ENCODE results near the gene PIBF1.
"Not testable (repeated sequence)": the region's sequence is repeated elsewhere in the genome, so short reads cannot be mapped to it uniquely, and the experiment has no call there.

The PIBF1 gene

DNA sequence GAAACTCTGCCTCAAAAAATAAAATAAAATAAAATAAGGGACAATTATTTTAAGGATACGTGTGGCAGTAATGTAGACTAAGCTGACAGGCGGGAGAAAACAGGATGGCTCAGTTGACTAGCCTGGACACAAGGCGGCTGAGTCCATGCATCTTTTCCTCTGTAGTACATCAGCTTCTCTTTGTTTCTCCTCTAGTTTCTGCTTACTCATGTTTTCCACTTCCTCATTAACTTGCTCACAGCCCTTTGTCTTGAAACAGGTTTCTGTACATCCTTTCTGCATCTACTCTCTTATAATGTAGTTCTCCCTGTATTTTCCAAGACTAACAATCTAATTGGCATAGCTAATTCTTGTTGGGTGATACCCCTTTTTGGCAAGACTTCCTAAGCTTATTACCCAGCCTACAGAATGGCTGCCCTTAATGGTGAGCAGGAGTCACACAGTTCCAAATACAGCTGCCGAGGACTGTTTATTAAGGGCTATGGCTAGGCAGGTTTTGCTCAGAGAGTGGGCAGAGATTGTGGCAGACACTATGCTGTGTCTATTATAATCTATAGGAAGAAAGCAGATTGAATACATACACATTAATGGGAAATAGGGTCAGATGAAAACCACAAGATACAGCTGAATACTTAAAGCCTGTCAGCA is 218.2 kb downstream of the PIBF1 start:
- DNase-seq (ENCODE audit: insufficient read length, low spot score) (peak; percentile 2), FAIRE-seq (peak; percentile 66)

DNA sequence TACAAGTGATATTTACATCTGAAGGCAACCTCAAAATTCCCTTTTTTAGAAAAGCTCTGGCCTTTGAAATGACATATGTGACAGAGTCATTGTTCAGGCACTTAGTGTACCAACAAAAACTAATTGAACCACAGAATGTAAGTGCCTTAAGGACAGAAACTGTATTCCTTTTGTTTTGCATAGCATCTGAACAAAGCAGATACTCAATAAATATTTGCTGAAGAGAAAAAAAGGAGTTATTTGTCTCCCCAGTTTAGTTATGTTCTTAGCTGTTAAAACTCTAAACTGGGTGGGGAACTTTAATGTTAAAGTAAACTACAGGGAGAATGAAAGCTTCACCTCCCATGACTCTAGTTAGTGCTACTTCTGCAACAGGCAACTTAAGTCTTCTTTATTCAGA is 220.0 kb downstream of the PIBF1 start:
- no peak for DNase-seq (ENCODE audit: insufficient read length, low spot score)
- no peak for FAIRE-seq

- DNase-seq (ENCODE audit: insufficient read length, low spot score) (no peak), FAIRE-seq (no peak)
These were observed 229.8 kb downstream of the PIBF1 start for GRCh38 chr13:73011751-73012150.

GRCh38 chr13:73015805-73016204 is 233.9 kb downstream of the PIBF1 start:
- DNase-seq (ENCODE audit: insufficient read length, low spot score): no peak
- FAIRE-seq: no peak

DNA sequence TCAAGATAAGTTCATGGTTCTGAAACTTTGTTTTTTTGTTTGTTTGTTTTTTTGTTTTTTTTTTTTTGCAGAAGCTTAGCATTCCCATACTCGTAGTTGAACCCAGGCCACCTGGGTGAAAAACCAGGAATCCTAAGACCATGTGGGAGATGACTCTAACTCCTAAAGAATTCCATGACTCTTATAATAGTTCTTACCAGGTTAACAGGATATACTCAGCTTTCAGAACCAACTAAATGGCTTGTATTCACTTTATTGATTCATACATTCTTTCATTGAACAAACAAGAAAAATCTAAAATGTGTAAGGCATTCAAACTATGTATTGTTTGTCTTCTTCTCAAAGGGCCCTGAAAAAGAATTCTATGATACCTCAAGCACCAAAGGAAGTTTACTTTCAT is 236.4 kb downstream of the PIBF1 start:
- FAIRE-seq (no peak), DNase-seq (ENCODE audit: insufficient read length, low spot score) (no peak)

GRCh38 chr13:73025217-73026012 is 243.5 kb downstream of the PIBF1 start:
- DNase-seq (ENCODE audit: insufficient read length, low spot score) (no peak), FAIRE-seq (no peak)

- DNase-seq (ENCODE audit: insufficient read length, low spot score) (no peak), FAIRE-seq (no peak)
These were observed 253.0 kb downstream of the PIBF1 start for GRCh38 chr13:73034901-73035300.

DNA sequence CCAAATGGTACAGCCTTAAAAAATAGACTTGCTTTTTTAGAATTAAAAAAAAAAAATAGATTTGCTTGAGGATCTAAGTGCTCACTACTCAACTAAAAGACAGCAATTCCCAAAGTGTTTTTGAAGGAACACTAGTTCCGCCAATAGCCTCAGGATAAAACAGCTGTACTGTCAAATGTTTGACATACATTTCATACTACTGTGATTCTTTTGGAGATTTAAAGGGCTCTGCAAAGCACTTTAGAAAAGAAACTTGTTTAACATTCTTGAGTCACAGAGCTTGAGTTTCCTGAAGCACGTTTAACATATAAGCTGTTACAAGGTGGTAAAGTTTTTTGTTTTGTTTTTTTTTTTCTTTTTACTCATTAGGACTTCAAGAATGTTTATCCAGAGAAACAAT is 253.7 kb downstream of the PIBF1 start:
- DNase-seq (ENCODE audit: insufficient read length, low spot score) (no peak), FAIRE-seq (no peak)

DNA sequence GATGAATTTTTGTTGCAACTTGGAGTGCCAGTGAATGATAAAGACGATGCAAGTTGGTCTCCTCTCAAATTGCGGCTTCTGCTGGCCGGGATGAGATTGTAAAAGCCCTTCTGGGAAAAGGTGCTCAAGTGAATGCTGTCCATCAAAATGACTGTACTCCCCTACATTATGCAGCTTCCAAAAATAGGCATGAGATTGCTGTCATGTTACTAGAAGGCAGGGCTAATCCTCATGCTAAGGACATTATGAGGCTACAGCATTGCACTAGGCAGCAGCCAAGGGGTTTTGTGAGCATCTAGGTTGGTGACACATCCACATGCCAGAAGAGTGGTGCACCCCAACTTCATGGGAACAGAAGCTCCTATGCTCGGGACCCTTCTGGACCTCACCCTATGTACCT is 254.6 kb downstream of the PIBF1 start:
- no peak for DNase-seq (ENCODE audit: insufficient read length, low spot score)
- no peak for FAIRE-seq

GRCh38 chr13:73038064-73038463 is 256.1 kb downstream of the PIBF1 start:
- DNase-seq (ENCODE audit: insufficient read length, low spot score) (no peak), FAIRE-seq (no peak)

GRCh38 chr13:73039201-73040108 is 257.5 kb downstream of the PIBF1 start:
- DNase-seq (ENCODE audit: insufficient read length, low spot score): no peak
- FAIRE-seq: no peak

GRCh38 chr13:73040484-73040883 is 258.6 kb downstream of the PIBF1 start:
- DNase-seq (ENCODE audit: insufficient read length, low spot score) (no peak), FAIRE-seq (no peak)

DNA sequence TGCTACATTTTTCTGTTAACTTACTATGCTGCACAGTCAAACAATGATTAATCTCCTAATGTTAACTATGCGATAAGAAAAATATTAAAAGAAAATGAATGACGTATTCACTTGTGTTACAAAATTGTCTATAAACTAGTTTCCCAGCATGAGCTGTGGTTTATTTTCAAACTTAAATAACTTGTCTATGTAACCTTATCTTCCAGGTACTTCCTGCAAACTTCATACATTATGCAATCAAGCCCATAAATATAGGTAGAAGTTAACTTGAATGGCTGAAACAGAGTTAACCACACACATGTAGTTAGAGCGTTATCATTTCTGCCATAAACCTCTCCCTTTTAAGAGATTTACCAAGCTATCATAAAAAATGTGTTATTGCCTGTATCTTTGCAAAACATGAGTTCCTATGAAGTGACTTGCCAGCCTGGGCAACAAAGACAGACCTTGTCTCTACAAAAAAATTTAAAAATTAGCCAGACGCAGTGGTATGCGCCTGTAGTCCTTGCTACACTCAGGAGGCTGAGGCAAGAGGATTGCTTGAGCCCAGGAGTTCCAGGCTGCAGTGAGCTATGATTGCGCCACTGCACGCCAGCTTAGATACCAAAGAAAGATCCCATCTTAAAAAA is 259.1 kb downstream of the PIBF1 start:
- DNase-seq (ENCODE audit: insufficient read length, low spot score) (no peak), FAIRE-seq (no peak)

DNA sequence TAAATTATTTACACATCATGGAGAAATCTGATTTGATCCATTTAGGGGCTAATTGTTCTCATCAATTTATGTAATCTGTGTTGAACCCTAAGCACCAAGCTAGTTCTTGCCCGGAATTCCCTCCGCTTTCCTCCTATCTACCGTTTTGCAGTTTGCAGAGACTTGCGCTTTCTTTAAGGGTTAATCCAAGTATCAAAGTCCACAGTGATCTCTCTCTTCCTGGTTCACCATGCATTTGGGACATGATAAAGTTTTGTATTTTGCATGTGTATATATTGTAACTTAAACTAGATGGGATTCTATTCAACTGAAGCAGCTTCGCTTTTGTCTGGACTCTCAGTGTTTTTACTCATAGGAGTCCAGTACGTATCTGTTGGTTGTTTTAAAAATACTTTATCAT is 263.1 kb downstream of the PIBF1 start:
- no peak for FAIRE-seq
- no peak for DNase-seq (ENCODE audit: insufficient read length, low spot score)

DNA sequence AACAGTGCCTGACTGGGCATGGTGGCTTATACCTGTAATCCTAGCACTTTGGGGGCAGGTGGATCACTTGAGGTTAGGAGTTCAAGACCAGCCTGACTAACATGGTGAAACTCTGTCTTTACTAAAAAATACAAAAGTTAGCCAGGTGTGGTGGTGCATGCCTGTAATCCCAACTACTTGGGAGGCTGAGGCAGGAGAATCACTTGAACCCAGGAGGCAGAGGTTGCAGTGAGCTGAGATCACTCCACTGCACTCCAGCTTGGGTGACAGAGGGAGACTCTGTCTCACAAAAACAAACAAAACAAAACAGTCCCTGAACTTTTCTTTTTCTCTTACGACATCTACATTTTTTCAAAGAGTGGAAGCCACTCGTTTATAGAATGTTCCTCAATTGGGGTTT is 266.7 kb downstream of the PIBF1 start:
- FAIRE-seq; DNase-seq (ENCODE audit: insufficient read length, low spot score): not testable (repeated sequence)

- FAIRE-seq: no peak
These were observed 272.8 kb downstream of the PIBF1 start for GRCh38 chr13:73054712-73055111.

DNA sequence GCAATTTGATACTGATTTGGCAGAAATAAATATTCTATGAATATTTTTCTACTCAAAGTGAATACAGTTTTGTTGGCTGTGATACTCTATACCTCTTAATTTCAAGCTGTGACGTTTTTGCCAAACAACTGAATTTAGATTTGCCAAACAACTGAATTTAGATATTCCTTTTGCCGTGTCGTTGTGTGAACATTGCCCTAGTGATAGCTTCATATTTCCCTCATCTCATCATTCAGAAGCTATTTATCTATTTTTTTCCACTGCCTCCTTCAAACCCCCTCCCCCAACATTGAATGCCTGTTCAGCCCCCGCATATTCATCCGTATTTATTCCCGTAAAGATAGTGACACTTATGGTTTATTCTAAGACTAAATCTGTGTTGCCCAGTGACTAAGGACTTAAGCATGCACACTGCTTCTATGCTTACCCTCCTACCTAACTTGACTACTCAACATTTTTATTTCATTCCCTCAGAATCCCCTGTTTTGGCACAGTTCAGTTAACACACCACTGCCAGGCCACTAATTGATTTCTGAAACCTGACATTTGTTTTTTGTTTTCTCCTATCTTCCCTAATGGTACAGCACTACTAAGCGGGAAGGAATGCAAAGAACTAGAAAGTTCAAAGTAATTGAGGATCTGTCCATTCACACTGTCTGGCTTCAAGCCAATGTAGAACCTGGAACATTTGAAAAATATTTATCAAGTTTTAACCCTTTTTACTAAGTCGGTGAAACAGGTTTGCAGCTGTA is 274.1 kb downstream of the PIBF1 start:
- no peak for DNase-seq (ENCODE audit: insufficient read length, low spot score)
- no peak for FAIRE-seq

More at GRCh38 chr13:73054712-73055111, 272.8 kb downstream of the PIBF1 start:
- no peak for DNase-seq (ENCODE audit: insufficient read length, low spot score)

DNA sequence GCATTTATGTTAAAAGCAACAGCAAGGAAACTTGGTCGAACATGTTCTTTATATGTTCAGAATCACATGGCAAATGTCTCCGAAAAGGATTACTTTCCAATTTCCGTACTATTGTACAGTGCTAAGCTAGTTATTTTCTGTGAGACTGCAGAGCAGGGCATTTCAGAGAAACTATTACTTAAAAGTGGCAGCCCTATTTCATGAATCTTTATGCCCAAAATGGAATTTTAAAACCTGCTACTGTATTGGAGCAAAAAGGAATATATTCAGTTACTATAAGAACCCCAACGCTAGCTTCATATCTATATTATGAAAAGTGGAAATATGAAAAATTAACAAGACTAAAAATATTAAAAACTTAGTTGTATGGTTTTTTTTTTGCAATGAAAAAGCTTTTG is 274.6 kb downstream of the PIBF1 start:
- FAIRE-seq (no peak), DNase-seq (ENCODE audit: insufficient read length, low spot score) (no peak)

DNA sequence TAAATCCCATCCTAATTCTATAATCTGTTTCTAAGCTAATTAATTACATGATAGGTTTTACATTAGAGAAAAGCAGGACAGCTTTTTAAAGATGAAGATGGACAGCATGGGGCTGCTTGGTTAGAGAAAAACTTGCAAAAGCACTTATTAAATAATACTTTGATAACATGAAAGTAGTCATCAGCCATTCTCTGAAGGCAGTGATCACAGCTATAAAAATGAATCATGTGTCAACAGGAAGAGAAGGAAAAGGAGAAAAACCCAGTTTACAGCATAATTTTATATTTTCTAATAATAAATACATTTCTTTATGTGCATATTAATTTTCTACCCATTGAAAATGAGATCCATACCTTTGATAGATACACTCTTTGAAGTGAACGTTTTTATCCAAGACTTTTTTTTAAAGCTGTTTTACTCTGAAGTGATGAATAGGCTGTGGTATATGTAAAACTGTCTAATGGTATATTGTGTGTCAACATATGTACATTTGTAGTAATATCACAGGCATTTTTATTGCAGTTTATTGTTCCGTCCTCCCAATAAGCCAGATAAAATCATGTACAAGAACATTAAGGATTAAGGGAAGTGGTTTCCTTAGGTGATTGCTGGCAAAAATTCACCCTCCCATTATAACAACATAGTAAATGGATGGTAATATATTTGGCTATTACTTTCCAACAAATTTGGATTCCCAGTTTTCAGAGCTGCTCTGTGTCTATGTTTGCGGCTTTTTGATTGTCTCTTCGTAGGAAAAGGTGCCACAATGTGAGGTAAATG is 275.5 kb downstream of the PIBF1 start:
- FAIRE-seq: no peak
- DNase-seq (ENCODE audit: insufficient read length, low spot score): no peak

- no peak for FAIRE-seq
- DNase-seq (ENCODE audit: insufficient read length, low spot score): no peak
These were observed 276.1 kb downstream of the PIBF1 start for GRCh38 chr13:73058064-73058313.
